H1 (cell line): ENCODE measurements around the gene LEFTY2.

Source experiments
- CHD1 ChIP-seq: IDR thresholded peaks from 2 replicates; pipeline ENCODE4 v1.6.1; 2012; ENCODE audit warnings: low read depth, low read length, improper control_type of control experiment
- CTCF ChIP-seq, 3 experiments: IDR thresholded peaks; 1 replicate in 2 of 3; 2 replicates in 1 of 3; pipeline versions ENCODE4 v1.5.1 to v1.6.1; 2011; ENCODE audit warnings: low read length in 3 of 3, mild to moderate bottlenecking in 3 of 3, inconsistent platforms in 2 of 3, low read depth in 1 of 3, moderate library complexity in 1 of 3; ENCODE audit not compliant: insufficient read depth in 1 of 3; ENCODE audit errors: control extremely low read depth in 1 of 3
- E2F6 ChIP-seq: IDR thresholded peaks from 2 replicates; pipeline ENCODE4 v1.6.1; 2012; ENCODE audit warnings: inconsistent platforms
- EZH2 ChIP-seq: fragments of 200-600 bp; sonication (generic); IDR thresholded peaks from 2 replicates; pipeline ENCODE4 v1.7.1; 2012; ENCODE audit warnings: low read depth, mild to moderate bottlenecking, moderate library complexity, low read length, inconsistent platforms; ENCODE audit not compliant: severe bottlenecking
- KDM5A ChIP-seq: fragments of 200-600 bp; IDR thresholded peaks from 2 replicates; pipeline ENCODE4 v1.7.1; 2012; ENCODE audit warnings: mild to moderate bottlenecking, low read length, inconsistent platforms, mixed read lengths
- MAX ChIP-seq: IDR thresholded peaks from 2 replicates; pipeline ENCODE4 v1.6.1; 2012; ENCODE audit warnings: inconsistent platforms
- POLR2A ChIP-seq, 2 experiments: IDR thresholded peaks; 1 replicate in 1 of 2; 2 replicates in 1 of 2; pipeline ENCODE4 v1.6.1; 2011; ENCODE audit warnings: low read depth in 2 of 2, low read length in 2 of 2, mild to moderate bottlenecking in 2 of 2; ENCODE audit errors: control extremely low read depth in 1 of 2
- POU5F1 ChIP-seq: IDR thresholded peaks from 2 replicates; pipeline ENCODE4 v1.6.1; 2011; ENCODE audit warnings: low read depth, mild to moderate bottlenecking, low read length, moderate library complexity
- RAD21 ChIP-seq, 2 experiments: IDR thresholded peaks in 1 of 2; conservative IDR thresholded peaks in 1 of 2; 2 replicates each; pipeline ENCODE4 v1.6.1; 2011; ENCODE audit warnings: low read depth in 2 of 2, low read length in 2 of 2, improper control_type of control experiment in 1 of 2, inconsistent platforms in 1 of 2, mild to moderate bottlenecking in 1 of 2, moderate library complexity in 1 of 2
- SIN3A ChIP-seq, 2 experiments: IDR thresholded peaks in 1 of 2; conservative IDR thresholded peaks in 1 of 2; 2 replicates each; pipeline ENCODE4 v1.6.1; 2011 to 2012; ENCODE audit warnings: low read length in 2 of 2, improper control_type of control experiment in 1 of 2, low read depth in 1 of 2, mild to moderate bottlenecking in 1 of 2
- SP2 ChIP-seq: IDR thresholded peaks from 2 replicates; pipeline ENCODE4 v1.6.1; 2012; ENCODE audit warnings: mild to moderate bottlenecking, low read length, inconsistent platforms
- YY1 ChIP-seq: IDR thresholded peaks from 2 replicates; pipeline ENCODE4 v1.6.1; 2011; ENCODE audit warnings: low read depth, mild to moderate bottlenecking, low read length

- TF ChIP-seq EZH2 (no peak), SP2 (no peak), CHD1 (no peak), POLR2A (IDR thresholded peaks at IDR 0.05; ENCODE audit: control extremely low read depth in 1 of 2, low read depth in 2 of 2, low read length in 2 of 2) (no peak), CTCF (IDR thresholded peaks at IDR 0.05; ENCODE audit: control extremely low read depth in 1 of 3, insufficient read depth in 1 of 3, low read depth in 1 of 3, low read length in 3 of 3) (no peak), E2F6 (no peak), YY1 (no peak), MAX (no peak), SIN3A (conservative IDR thresholded peaks at IDR 0.05 in 1 of 2, IDR thresholded peaks at IDR 0.05 in 1 of 2; ENCODE audit: low read depth in 1 of 2, low read length in 2 of 2) (no peak), KDM5A (no peak), POU5F1 (no peak), RAD21 (IDR thresholded peaks at IDR 0.05 in 1 of 2, conservative IDR thresholded peaks at IDR 0.05 in 1 of 2; ENCODE audit: low read depth in 2 of 2, low read length in 2 of 2) (no peak)
These were observed 14.4 kb downstream of the LEFTY2 start for GRCh38 chr1:225926551-225927113.
